K562 (cell line): ENCODE data around the gene SYNJ2. TPM values are rescaled to one million over a fixed set of nuclear protein-coding genes. Genes with fewer than 3 reads are reported as not detected.

ENCODE experiments used
- ATAC-seq: fragments of 200-7000 bp; cut with Tn5 transposase; 3 replicates; pipeline ENCODE4 v1.9.1; 2020; ENCODE audit warnings: moderate library complexity
- BruUV-seq: library from RNA; stranded (reverse); fragments of 400-500 nt; replicated peaks from 2 replicates; lab custom pipeline; 2021; lab: Mats Ljungman, UMichigan
- CTCF ChIA-PET: fragments of 300-600 bp; formaldehyde crosslinking; extraction: SDS; loops from one replicate; lab custom pipeline; 2021; ENCODE audit warnings: low intra/inter-chr PET ratio; lab: Yijun Ruan, JAX
- POLR2A ChIA-PET: fragments of 300-600, 350-650 bp; sonication (Branson Sonifier 250); formaldehyde crosslinking; extraction: SDS; loops from one replicate; lab custom pipeline; 2021; ENCODE audit warnings: antibody characterized with exemption, inconsistent platforms; lab: Yijun Ruan, JAX
- DNase-seq, 4 experiments: peaks; one replicate each; pipeline versions ENCODE4 v3.0.0 to v3.0.0-alpha.2; 2011 to 2018; ENCODE audit warnings: low spot score in 3 of 4, mixed read lengths in 3 of 4; ENCODE audit errors: extremely low read depth in 1 of 4
- FAIRE-seq: peaks from 2 replicates; lab custom pipeline; 2011; peaks lifted over from hg19 to GRCh38; lab: Jason Lieb, UNC
- H2AFZ ChIP-seq: 2 replicates; pipeline ENCODE4 v1.6.0; 2011; ENCODE audit warnings: low read depth, low read length, control low read depth, inconsistent platforms
- H3K27ac ChIP-seq: fragments of 200-600 bp; 3 replicates; pipeline ENCODE4 v1.8.0; 2011; ENCODE audit warnings: low read depth, mild to moderate bottlenecking, control low read depth, inconsistent platforms, low read length, moderate library complexity, mixed read lengths; ENCODE audit errors: extremely low read depth
- H3K27me3 ChIP-seq, 2 experiments: fragments of 300-600 bp in 1 of 2; 2 replicates in 1 of 2; 3 replicates in 1 of 2; pipeline versions ENCODE4 v1.6.0 to v1.8.0; 2011; ENCODE audit warnings: inconsistent platforms in 2 of 2, low read length in 2 of 2, mild to moderate bottlenecking in 1 of 2, mixed read lengths in 1 of 2, moderate library complexity in 1 of 2; ENCODE audit not compliant: control insufficient read depth in 2 of 2, insufficient read depth in 2 of 2
- H3K36me3 ChIP-seq: fragments of 300-600 bp; 3 replicates; pipeline ENCODE4 v1.8.0; 2011; ENCODE audit warnings: mild to moderate bottlenecking, low read length, inconsistent platforms; ENCODE audit not compliant: control insufficient read depth, insufficient read depth
- H3K4me1 ChIP-seq, 2 experiments: fragments of 200-600 bp in 1 of 2; replicated peaks in 1 of 2; 2 replicates in 1 of 2; 3 replicates in 1 of 2; pipeline versions ENCODE4 v1.5.1 to v1.8.0; 2011; ENCODE audit warnings: inconsistent platforms in 2 of 2, low read length in 2 of 2, mild to moderate bottlenecking in 1 of 2, mixed read lengths in 1 of 2, moderate library complexity in 1 of 2; ENCODE audit not compliant: control insufficient read depth in 2 of 2, insufficient read depth in 2 of 2
- H3K4me2 ChIP-seq: 2 replicates; pipeline ENCODE4 v1.6.1; 2011; ENCODE audit warnings: low read length, control low read depth, inconsistent platforms, mixed read lengths; ENCODE audit not compliant: insufficient read depth
- H3K4me3 ChIP-seq: fragments of 200-600 bp; sonication (generic), shearing (Covaris generic); 2 replicates; pipeline ENCODE4 v1.5.1; 2016; ENCODE audit warnings: control low read depth, inconsistent platforms
- H3K79me2 ChIP-seq: fragments of 200-600 bp; 3 replicates; pipeline ENCODE4 v1.8.0; 2011; ENCODE audit warnings: low read length, inconsistent platforms; ENCODE audit not compliant: control insufficient read depth, insufficient read depth
- H3K9ac ChIP-seq, 2 experiments: 2 replicates each; pipeline versions ENCODE4 v1.6.0 to v1.6.1; 2011; ENCODE audit warnings: low read depth in 2 of 2, low read length in 2 of 2, control low read depth in 1 of 2, inconsistent platforms in 1 of 2, mild to moderate bottlenecking in 1 of 2, mixed read lengths in 1 of 2; ENCODE audit not compliant: insufficient read depth in 1 of 2
- H3K9me1 ChIP-seq: one replicate; pipeline ENCODE4 v1.6.0; 2011; ENCODE audit warnings: inconsistent platforms, mild to moderate bottlenecking, low read length, moderate library complexity; ENCODE audit not compliant: control insufficient read depth, insufficient read depth
- H3K9me3 ChIP-seq: replicated peaks from 2 replicates; pipeline ENCODE4 v1.5.1; 2011; ENCODE audit warnings: low read depth, low read length, inconsistent platforms; ENCODE audit not compliant: control insufficient read depth, insufficient read depth
- H4K20me1 ChIP-seq: replicated peaks from 2 replicates; pipeline ENCODE4 v1.6.1; 2011; ENCODE audit warnings: low read length, inconsistent platforms, mixed read lengths; ENCODE audit not compliant: control insufficient read depth, insufficient read depth
- EP400 ChIP-seq: fragments of 450-650 bp; IDR thresholded peaks from 2 replicates; pipeline ENCODE4 v1.6.1; 2017; ENCODE audit warnings: antibody characterized with exemption, mild to moderate bottlenecking, moderate library complexity
- GTF2F1 ChIP-seq: IDR thresholded peaks from 2 replicates; pipeline ENCODE4 v1.6.1; 2011; ENCODE audit warnings: low read depth, low read length, improper control_type of control experiment
- ID3 ChIP-seq, 2 experiments: fragments of 250-450 bp in 1 of 2; fragments of 450-650 bp in 1 of 2; sonication (Bioruptor Pico) in 1 of 2; IDR thresholded peaks; 2 replicates each; pipeline versions ENCODE4 v1.6.1 to v1.8.0; 2016 to 2021; ENCODE audit warnings: mild to moderate bottlenecking in 2 of 2, moderate library complexity in 2 of 2, missing compliant biosample characterization in 1 of 2, missing genetic modification characterization in 1 of 2
- NFYB ChIP-seq: IDR thresholded peaks from 2 replicates; pipeline ENCODE4 v1.6.1; 2011; ENCODE audit warnings: mild to moderate bottlenecking, moderate library complexity; ENCODE audit not compliant: insufficient read length; ENCODE audit errors: extremely low read depth
- POLR3A ChIP-seq: IDR thresholded peaks from 2 replicates; pipeline ENCODE4 v1.6.1; 2011; ENCODE audit warnings: borderline replicate concordance, mild to moderate bottlenecking, moderate library complexity; ENCODE audit not compliant: insufficient read length, insufficient read depth; ENCODE audit errors: extremely low read depth
- PTRF ChIP-seq: fragments of 450-650 bp; IDR thresholded peaks from 2 replicates; pipeline ENCODE4 v1.6.1; 2016; ENCODE audit warnings: mild to moderate bottlenecking, missing genetic modification characterization, missing compliant biosample characterization
- TEAD4 ChIP-seq, 2 experiments: sonication (generic) in 1 of 2; formaldehyde crosslinking in 1 of 2; IDR thresholded peaks; 2 replicates each; pipeline versions ENCODE4 v1.6.1 to v1.8.0; 2012 to 2022; ENCODE audit warnings: borderline replicate concordance in 1 of 2, inconsistent platforms in 1 of 2, low read length in 1 of 2, mild to moderate bottlenecking in 1 of 2, missing genetic modification reagents in 1 of 2
- ZC3H8 ChIP-seq: fragments of 450-650 bp; IDR thresholded peaks from 2 replicates; pipeline ENCODE4 v1.6.1; 2017
- ZNF174 ChIP-seq: fragments of 250-450 bp; sonication (Bioruptor Pico); IDR thresholded peaks from 2 replicates; pipeline ENCODE4 v1.4.0; 2020; ENCODE audit warnings: mild to moderate bottlenecking
- ZNF224 ChIP-seq: sonication (generic); formaldehyde crosslinking; IDR thresholded peaks from 2 replicates; pipeline ENCODE4 v1.8.0; 2022; ENCODE audit warnings: mild to moderate bottlenecking, missing genetic modification reagents
- ZNF551 ChIP-seq: fragments of 250-450 bp; sonication (Bioruptor Pico); IDR thresholded peaks from 2 replicates; pipeline ENCODE4 v1.5.0; 2021; ENCODE audit warnings: mild to moderate bottlenecking, moderate library complexity
- ZNF75A ChIP-seq: fragments of 450-650 bp; formaldehyde crosslinking; IDR thresholded peaks from 2 replicates; pipeline ENCODE4 v1.4.0; 2020; ENCODE audit warnings: mild to moderate bottlenecking
- ZZZ3 ChIP-seq: fragments of 450-650 bp; IDR thresholded peaks from 2 replicates; pipeline ENCODE4 v1.6.1; 2016; ENCODE audit warnings: antibody characterized with exemption, mild to moderate bottlenecking, moderate library complexity
- WGBS: fragments of 100-300 bp; shearing (Covaris generic); methylation state at CpG from one replicate; pipeline ENCODE4 v1.1.6; 2016; ENCODE audit warnings: low coverage, mixed read lengths; ENCODE audit not compliant: insufficient coverage; ENCODE audit errors: missing lambda C conversion rate; 5-methylcytosine and 5-hydroxymethylcytosine counted together
- in situ Hi-C: fragments of 300-500 bp; cut with MboI; formaldehyde crosslinking; loops from 4 replicates; pipeline ENCODE4 v1.15.0; 2018; ENCODE audit warnings: inconsistent platforms, mixed read lengths
- intact Hi-C: fragments of 100-400 bp; cut with micrococcal nuclease; formaldehyde crosslinking; loops from 2 replicates; pipeline ENCODE4 v1.14.2; 2022
- polyA plus RNA-seq, 8 experiments: library from polyadenylated mRNA; depleted of rRNA in 4 of 8; stranded (reverse) in 5 of 8; unstranded in 3 of 8; fragments of >200 nt; fragmentation: Nextera tagmentation in 2 of 8; fragmentation: Illumina TruSeq in 1 of 8; extraction: Ambion mirVana in 2 of 8; extraction: Trizol in 1 of 8; gene quantifications; 2 replicates each; pipeline versions ENCODE4 v1.2.1 to v1.2.3, GENCODE V29; 2011 to 2014; ENCODE audit warnings: inconsistent platforms in 1 of 8, missing spikeins in 1 of 8
- total RNA-seq, 7 experiments: library from RNA; depleted of rRNA in 6 of 7; stranded (reverse); fragments of >200 nt in 6 of 7; fragmentation: Illumina TruSeq in 2 of 7; extraction: Trizol in 2 of 7; gene quantifications; 2 replicates each; pipeline versions ENCODE4 v1.2.1 to v1.2.3, GENCODE V29; 2011 to 2021; ENCODE audit warnings: low replicate concordance in 1 of 7

SYNJ2 gene
- total and polyA plus RNA-seq, 9 of the 15 experiments (the other 6 are each of a cell fraction or from before 2014, with no cell fraction given), result 3.0 to 27.7 (median 17.8) TPM

GRCh38 chr6:157966589-157966977 lies 15.1 kb upstream of the SYNJ2 start:
- H3K4me1 ChIP-seq, result peaks cover 10 to 21% of the 10 kb centered on the region in 2 experiments
- H4K20me1 ChIP-seq, result no peaks in the 10 kb centered on the region
- DNase-seq (no peak), FAIRE-seq (no peak), ATAC-seq (no peak)
- no peak overlapping the region for H2AFZ ChIP-seq
- H3K9me3 ChIP-seq, result no peaks in the 10 kb centered on the region
- CTCF ChIA-PET, result no interaction called here
- peak overlapping the region in 1 of 2 experiments; percentile 65; a peak in 1 of 4 replicates for H3K9ac ChIP-seq
- intact Hi-C loops, result no loop called here
- no peak overlapping the region for H3K4me3 ChIP-seq
- H3K27me3 ChIP-seq, result no peaks in the 10 kb centered on the region; a peak in 1 of 5 replicates
- no peak overlapping the region for H3K27ac ChIP-seq
- no peak overlapping the region for H3K4me2 ChIP-seq
- POLR2A ChIA-PET, result interaction anchor here (2.9 kb wide), 1 partner anchor 10 kb away, joined by 9 read pairs; no protein-coding TSS in a partner anchor
- WGBS, result 60% methylated on average over 5 of the region's 8 CpGs
- no peaks in the 10 kb centered on the region for H3K36me3 ChIP-seq
- H3K79me2 ChIP-seq, result no peaks in the 10 kb centered on the region
- no peaks in the 10 kb centered on the region for H3K9me1 ChIP-seq
- in situ Hi-C loops, result no loop called here
- TF ChIP-seq ZNF224 (CRISPR knock-in tag), result no peak
- no peak for TF ChIP-seq ZNF174
- TF ChIP-seq ZNF75A (CRISPR knock-in tag), result no peak
- no peak for TF ChIP-seq EP400
- TF ChIP-seq ZZZ3, result no peak
- no peak for TF ChIP-seq ZC3H8
- no peak for TF ChIP-seq TEAD4 (IDR thresholded peaks at IDR 0.05; ENCODE audit: low read length)
- TF ChIP-seq TEAD4 (CRISPR knock-in tag; IDR thresholded peaks at IDR 0.05; ENCODE audit: borderline replicate concordance), result no peak
- no peak for TF ChIP-seq ZNF551 (CRISPR knock-in tag)
- TF ChIP-seq NFYB, result no peak
- no peak for TF ChIP-seq PTRF (tag)
- no peak for TF ChIP-seq ID3 (CRISPR knock-in tag; IDR thresholded peaks at IDR 0.05)
- no peak for TF ChIP-seq ID3 (tag; IDR thresholded peaks at IDR 0.05)
- no peak for TF ChIP-seq GTF2F1
- no peak for TF ChIP-seq POLR3A
- TF ChIP-seq, all 486 proteins: peak for 0
- no TSS peak for BruUV-seq
